ENCODE measurements around the gene DAGLA.

DNA sequence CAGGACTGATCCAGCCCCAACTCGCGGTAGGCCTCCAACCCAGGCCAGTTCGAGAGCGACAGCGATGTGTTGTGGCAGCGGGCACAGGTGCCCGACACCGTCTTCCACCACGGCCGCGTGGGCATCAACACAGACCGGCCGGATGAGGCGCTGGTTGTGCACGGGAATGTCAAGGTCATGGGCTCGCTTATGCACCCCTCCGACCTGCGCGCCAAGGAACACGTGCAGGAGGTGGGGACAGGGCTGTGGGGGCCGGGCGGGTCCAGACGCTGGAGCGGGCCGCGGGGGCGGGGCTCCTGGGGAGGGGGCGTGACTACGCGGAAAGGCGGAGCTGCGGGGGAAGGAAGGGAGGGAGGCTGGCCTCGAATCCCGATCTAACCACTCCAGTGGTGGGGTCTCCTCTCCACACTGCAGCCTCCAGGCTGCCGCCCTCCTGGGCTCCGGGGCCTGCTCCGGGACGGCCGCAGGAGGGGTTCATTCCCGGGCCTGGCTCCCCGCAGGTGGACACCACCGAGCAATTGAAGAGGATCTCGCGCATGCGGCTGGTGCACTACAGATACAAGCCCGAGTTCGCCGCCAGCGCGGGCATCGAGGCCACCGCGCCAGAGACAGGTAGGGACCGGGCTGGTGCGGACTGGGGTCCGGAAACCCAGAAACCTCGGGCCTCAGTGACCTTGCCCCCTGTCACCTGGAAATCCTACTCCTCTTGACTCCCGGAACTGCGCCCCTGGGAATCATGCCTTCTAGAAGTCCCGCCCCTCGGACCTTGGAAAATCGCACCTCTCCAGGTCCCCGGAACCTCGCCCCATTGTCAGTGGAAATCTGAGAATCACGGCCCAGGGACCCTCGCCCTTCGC is 97.3 kb downstream of the DAGLA start:
- TF ChIP-seq, protein P1, sequence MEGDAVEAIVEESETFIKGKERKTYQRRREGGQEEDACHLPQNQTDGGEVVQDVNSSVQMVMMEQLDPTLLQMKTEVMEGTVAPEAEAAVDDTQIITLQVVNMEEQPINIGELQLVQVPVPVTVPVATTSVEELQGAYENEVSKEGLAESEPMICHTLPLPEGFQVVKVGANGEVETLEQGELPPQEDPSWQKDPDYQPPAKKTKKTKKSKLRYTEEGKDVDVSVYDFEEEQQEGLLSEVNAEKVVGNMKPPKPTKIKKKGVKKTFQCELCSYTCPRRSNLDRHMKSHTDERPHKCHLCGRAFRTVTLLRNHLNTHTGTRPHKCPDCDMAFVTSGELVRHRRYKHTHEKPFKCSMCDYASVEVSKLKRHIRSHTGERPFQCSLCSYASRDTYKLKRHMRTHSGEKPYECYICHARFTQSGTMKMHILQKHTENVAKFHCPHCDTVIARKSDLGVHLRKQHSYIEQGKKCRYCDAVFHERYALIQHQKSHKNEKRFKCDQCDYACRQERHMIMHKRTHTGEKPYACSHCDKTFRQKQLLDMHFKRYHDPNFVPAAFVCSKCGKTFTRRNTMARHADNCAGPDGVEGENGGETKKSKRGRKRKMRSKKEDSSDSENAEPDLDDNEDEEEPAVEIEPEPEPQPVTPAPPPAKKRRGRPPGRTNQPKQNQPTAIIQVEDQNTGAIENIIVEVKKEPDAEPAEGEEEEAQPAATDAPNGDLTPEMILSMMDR (IDR thresholded peaks at IDR 0.05; ENCODE audit: insufficient read depth, low read length, poor library complexity, severe bottlenecking): no peak
- TF ChIP-seq EZH2phosphoT487 (conservative IDR thresholded peaks at IDR 0.05; ENCODE audit: low read length): no peak

Data from SU-DHL-6 (cell line).